Measurements from ENCODE around the gene RBCK1.

RBCK1 gene

DNA sequence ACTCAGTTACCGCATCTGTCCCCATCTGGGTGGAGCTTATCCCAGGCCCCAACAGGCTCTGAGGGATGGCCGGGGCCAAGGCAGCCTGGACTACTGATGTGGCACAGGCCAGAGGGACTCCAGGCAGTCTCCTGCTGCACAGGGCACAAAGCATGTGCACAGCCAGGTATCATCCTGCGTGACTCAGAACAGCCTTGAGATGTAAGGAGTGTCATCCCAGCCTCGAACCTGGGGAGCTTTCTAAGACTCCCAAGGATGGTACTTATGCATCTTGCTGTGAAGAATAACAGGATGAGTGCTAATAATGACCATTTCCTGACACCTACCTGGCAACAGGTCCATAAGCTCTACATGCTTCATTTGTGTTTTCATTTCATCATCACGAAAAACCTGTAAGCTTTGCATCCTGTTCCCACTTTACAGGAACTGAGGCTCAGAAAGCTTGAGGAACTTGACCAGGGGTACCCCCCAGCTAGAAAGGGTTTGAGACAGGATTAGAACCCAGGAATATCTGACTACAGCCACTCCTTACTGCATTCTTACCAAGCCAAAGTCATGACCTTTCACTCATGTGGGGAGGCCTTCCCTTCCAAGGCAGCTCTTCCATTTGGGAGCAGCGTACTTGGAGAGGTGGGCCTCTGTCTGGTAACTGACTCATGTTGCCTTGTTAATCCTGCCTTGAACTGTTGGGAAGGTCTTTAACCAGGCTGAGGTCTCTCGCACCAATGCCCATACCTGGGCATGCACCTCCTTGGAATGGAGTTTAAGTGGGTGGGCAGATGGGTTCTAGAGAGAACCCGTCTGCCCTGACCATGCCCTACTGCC lies 25.6 kb upstream of the RBCK1 start:
- peak overlapping the region; percentile 42; the same call in 1 of the 2 replicates for H2AFZ ChIP-seq (ENCODE audit: low read length)
- no peak overlapping the region for H3K9ac ChIP-seq (ENCODE audit: low read length)
- H3K27ac ChIP-seq (ENCODE audit: low read length) = no peak overlapping the region
- peak overlapping the region; percentile 46 for H3K4me3 ChIP-seq (ENCODE audit: low read length)
- no peaks in the 10 kb centered on the region for H3K27me3 ChIP-seq (replicated peaks; ENCODE audit: insufficient read depth, low read length)
- no peaks in the 10 kb centered on the region for H3K9me2 ChIP-seq (replicated peaks; ENCODE audit: insufficient read depth, low read length)
- DNase-seq = no peak
- H3F3A ChIP-seq (ENCODE audit: insufficient read depth, low read length) = peaks cover 12% of the 10 kb centered on the region; the same call in 1 of the 2 replicates
- H3K9me3 ChIP-seq (replicated peaks; ENCODE audit: insufficient read depth, low read length) = no peaks in the 10 kb centered on the region
- TF ChIP-seq, protein P1, sequence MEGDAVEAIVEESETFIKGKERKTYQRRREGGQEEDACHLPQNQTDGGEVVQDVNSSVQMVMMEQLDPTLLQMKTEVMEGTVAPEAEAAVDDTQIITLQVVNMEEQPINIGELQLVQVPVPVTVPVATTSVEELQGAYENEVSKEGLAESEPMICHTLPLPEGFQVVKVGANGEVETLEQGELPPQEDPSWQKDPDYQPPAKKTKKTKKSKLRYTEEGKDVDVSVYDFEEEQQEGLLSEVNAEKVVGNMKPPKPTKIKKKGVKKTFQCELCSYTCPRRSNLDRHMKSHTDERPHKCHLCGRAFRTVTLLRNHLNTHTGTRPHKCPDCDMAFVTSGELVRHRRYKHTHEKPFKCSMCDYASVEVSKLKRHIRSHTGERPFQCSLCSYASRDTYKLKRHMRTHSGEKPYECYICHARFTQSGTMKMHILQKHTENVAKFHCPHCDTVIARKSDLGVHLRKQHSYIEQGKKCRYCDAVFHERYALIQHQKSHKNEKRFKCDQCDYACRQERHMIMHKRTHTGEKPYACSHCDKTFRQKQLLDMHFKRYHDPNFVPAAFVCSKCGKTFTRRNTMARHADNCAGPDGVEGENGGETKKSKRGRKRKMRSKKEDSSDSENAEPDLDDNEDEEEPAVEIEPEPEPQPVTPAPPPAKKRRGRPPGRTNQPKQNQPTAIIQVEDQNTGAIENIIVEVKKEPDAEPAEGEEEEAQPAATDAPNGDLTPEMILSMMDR (IDR thresholded peaks at IDR 0.05; ENCODE audit: low read length) = no peak
- no peak for TF ChIP-seq EZH2 (optimal IDR thresholded peaks at IDR 0.05; ENCODE audit: low read depth, low read length)
- TF ChIP-seq EZH2phosphoT487 (IDR thresholded peaks at IDR 0.05; ENCODE audit: low read length) = no peak
- H3K79me2 ChIP-seq (ENCODE audit: low read length) = peaks cover 49% of the 10 kb centered on the region
- peaks cover 11% of the 10 kb centered on the region; the same call in 1 of the 2 replicates for H4K20me1 ChIP-seq (ENCODE audit: insufficient read depth, low read length)
- H3K36me3 ChIP-seq (replicated peaks; ENCODE audit: insufficient read depth, low read length) = no peaks in the 10 kb centered on the region
- H3K4me2 ChIP-seq (ENCODE audit: low read depth, low read length) = peak overlapping the region; percentile 84
- peaks cover 13% of the 10 kb centered on the region for H3K4me1 ChIP-seq (ENCODE audit: low read length)

GRCh38 chr20:383889-384288 lies 24.2 kb upstream of the RBCK1 start:
- Histone ChIP-seq H3K4me1 (ENCODE audit: low read length) (peaks cover 13% of the 10 kb centered on the region), H3K79me2 (ENCODE audit: low read length) (peaks cover 49% of the 10 kb centered on the region), H3F3A (ENCODE audit: insufficient read depth, low read length) (peaks cover 12% of the 10 kb centered on the region; the same call in 1 of the 2 replicates), H3K27me3 (replicated peaks; ENCODE audit: insufficient read depth, low read length) (no peaks in the 10 kb centered on the region), H3K9me3 (replicated peaks; ENCODE audit: insufficient read depth, low read length) (no peaks in the 10 kb centered on the region), H3K9ac (ENCODE audit: low read length) (no peak overlapping the region), H3K36me3 (replicated peaks; ENCODE audit: insufficient read depth, low read length) (peaks cover 2% of the 10 kb centered on the region; the same call in 1 of the 2 replicates), H4K20me1 (ENCODE audit: insufficient read depth, low read length) (peaks cover 11% of the 10 kb centered on the region; the same call in 1 of the 2 replicates), H3K27ac (ENCODE audit: low read length) (no peak overlapping the region), H2AFZ (ENCODE audit: low read length) (no peak overlapping the region), H3K9me2 (replicated peaks; ENCODE audit: insufficient read depth, low read length) (no peaks in the 10 kb centered on the region), H3K4me3 (ENCODE audit: low read length) (no peak overlapping the region), H3K4me2 (ENCODE audit: low read depth, low read length) (no peak overlapping the region)
- no peak for DNase-seq
- TF ChIP-seq EZH2phosphoT487 (IDR thresholded peaks at IDR 0.05; ENCODE audit: low read length) (no peak), EZH2 (optimal IDR thresholded peaks at IDR 0.05; ENCODE audit: low read depth, low read length) (no peak)
- TF ChIP-seq, protein P1 (IDR thresholded peaks at IDR 0.05; ENCODE audit: low read length) = no peak

GRCh38 chr20:384723-385122 lies 23.4 kb upstream of the RBCK1 start:
- H3K4me3 ChIP-seq (ENCODE audit: low read length) = no peak overlapping the region
- peaks cover 11% of the 10 kb centered on the region; the same call in 1 of the 2 replicates for H4K20me1 ChIP-seq (ENCODE audit: insufficient read depth, low read length)
- TF ChIP-seq EZH2 (optimal IDR thresholded peaks at IDR 0.05; ENCODE audit: low read depth, low read length) (no peak), EZH2phosphoT487 (IDR thresholded peaks at IDR 0.05; ENCODE audit: low read length) (no peak)
- TF ChIP-seq, protein P1 (IDR thresholded peaks at IDR 0.05; ENCODE audit: low read length) = no peak
- no peak overlapping the region for H2AFZ ChIP-seq (ENCODE audit: low read length)
- no peak overlapping the region for H3K9ac ChIP-seq (ENCODE audit: low read length)
- H3F3A ChIP-seq (ENCODE audit: insufficient read depth, low read length) = peaks cover 12% of the 10 kb centered on the region; the same call in 1 of the 2 replicates
- H3K27me3 ChIP-seq (replicated peaks; ENCODE audit: insufficient read depth, low read length) = no peaks in the 10 kb centered on the region
- H3K79me2 ChIP-seq (ENCODE audit: low read length) = peaks cover 49% of the 10 kb centered on the region
- DNase-seq = no peak
- H3K4me1 ChIP-seq (ENCODE audit: low read length) = peaks cover 13% of the 10 kb centered on the region
- no peak overlapping the region for H3K27ac ChIP-seq (ENCODE audit: low read length)
- no peak overlapping the region for H3K4me2 ChIP-seq (ENCODE audit: low read depth, low read length)
- H3K36me3 ChIP-seq (replicated peaks; ENCODE audit: insufficient read depth, low read length) = peaks cover 2% of the 10 kb centered on the region; the same call in 1 of the 2 replicates
- H3K9me2 ChIP-seq (replicated peaks; ENCODE audit: insufficient read depth, low read length) = no peaks in the 10 kb centered on the region
- no peaks in the 10 kb centered on the region for H3K9me3 ChIP-seq (replicated peaks; ENCODE audit: insufficient read depth, low read length)
